Peyer's patch (tissue), 4 donors: ENCODE measurements around the gene CDH23. TPM values are rescaled to one million over a fixed set of nuclear protein-coding genes. Genes with fewer than 3 reads are reported as not detected.

Source experiments
- DNase-seq, 3 donors: peaks; one replicate each; pipeline ENCODE4 v3.0.0-alpha.2; 2017 to 2019
- H3K27ac ChIP-seq, 4 donors: fragments of 200-600 bp; sonication (generic); one replicate each; pipeline ENCODE4 v1.5.1; 2016 to 2019
- H3K27me3 ChIP-seq, 2 donors: fragments of 200-600 bp; sonication (generic); one replicate each; pipeline ENCODE4 v1.5.1; 2019
- H3K36me3 ChIP-seq, 3 donors: fragments of 200-600 bp; sonication (generic); one replicate each; pipeline ENCODE4 v1.5.1; 2016 to 2019
- H3K4me1 ChIP-seq, 4 donors: fragments of 200-600 bp; sonication (generic); one replicate each; pipeline ENCODE4 v1.5.1; 2016 to 2019
- H3K4me3 ChIP-seq, 4 donors: fragments of 200-600 bp; sonication (generic); 1 replicate in 3 of 4; 2 replicates in 1 of 4; pipeline ENCODE4 v1.5.1; 2016 to 2019; ENCODE audit warnings: mild to moderate bottlenecking in 1 of 4
- H3K9me3 ChIP-seq, 4 donors: fragments of 200-600 bp; sonication (generic); one replicate each; pipeline ENCODE4 v1.5.1; 2016 to 2019; ENCODE audit warnings: mild to moderate bottlenecking in 1 of 4
- POLR2A ChIP-seq, 2 donors: fragments of 450-650 bp; IDR thresholded peaks; one replicate each; pipeline ENCODE4 v1.5.1; 2017; ENCODE audit warnings: antibody characterized with exemption in 2 of 2, mild to moderate bottlenecking in 2 of 2, moderate library complexity in 2 of 2
- total RNA-seq, 4 donors: library from RNA; depleted of rRNA; stranded (reverse); fragments of >200 nt; gene quantifications; one replicate each; pipeline ENCODE4 v1.1.0, GENCODE V29; 2016
- TF ChIP-seq, protein P1 (sequence below), 6 experiments: fragments of 450-650 bp in 4 of 6; fragments of 200-600 bp in 2 of 6; sonication (generic) in 1 of 6; IDR thresholded peaks; one replicate each; pipeline ENCODE4 v1.5.1; 2017 to 2019; ENCODE audit warnings: antibody characterized with exemption in 6 of 6, mild to moderate bottlenecking in 3 of 6, moderate library complexity in 1 of 6

The CDH23 gene
- total RNA-seq, 4 donors from 2014 or later: 3.2 to 9.9 (median 5.4) TPM

DNA sequence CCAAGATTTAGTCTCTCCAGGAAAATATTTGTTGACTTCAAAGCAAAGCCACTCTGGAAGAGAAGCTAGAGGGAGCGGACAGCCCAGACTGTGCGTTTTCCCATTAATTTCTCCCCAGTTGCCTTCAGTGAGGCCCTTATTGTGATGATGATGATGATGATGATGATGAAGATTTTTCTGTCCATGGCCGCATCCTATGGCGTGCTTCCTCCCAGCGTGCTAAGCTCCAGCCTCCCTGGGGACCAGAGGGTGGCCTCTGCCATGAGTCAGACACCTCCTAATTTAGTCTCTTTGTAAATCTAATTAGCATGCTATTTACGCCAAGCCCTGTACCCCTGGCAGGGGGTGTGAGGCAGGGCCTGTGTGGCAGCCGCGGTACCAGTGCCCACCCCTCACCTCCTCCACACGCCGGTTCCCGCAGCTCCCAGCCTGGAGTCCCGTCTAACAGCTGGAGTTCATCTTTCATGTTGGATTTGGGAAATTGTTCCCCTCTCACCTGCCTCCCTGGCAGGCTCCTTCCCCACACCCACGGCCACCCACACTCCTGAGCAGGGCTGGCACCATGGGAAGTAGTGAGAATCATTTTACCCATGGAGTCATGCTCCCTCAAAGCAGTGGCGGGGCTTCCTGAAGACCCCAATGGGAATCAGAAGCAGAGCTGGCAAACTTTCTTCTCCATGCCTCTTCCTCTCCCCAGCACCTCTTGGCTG, 230.7 kb downstream of the CDH23 start:
- Histone ChIP-seq H3K27me3 (no peaks in the 10 kb centered on the region), H3K36me3 (no peaks in the 10 kb centered on the region), H3K27ac (no peak overlapping the region), H3K4me3 (no peak overlapping the region), H3K9me3 (no peaks in the 10 kb centered on the region), H3K4me1 (peaks cover 0 to 3% (median 0%) of the 10 kb centered on the region in 4 donors)
- TF ChIP-seq, protein P1, sequence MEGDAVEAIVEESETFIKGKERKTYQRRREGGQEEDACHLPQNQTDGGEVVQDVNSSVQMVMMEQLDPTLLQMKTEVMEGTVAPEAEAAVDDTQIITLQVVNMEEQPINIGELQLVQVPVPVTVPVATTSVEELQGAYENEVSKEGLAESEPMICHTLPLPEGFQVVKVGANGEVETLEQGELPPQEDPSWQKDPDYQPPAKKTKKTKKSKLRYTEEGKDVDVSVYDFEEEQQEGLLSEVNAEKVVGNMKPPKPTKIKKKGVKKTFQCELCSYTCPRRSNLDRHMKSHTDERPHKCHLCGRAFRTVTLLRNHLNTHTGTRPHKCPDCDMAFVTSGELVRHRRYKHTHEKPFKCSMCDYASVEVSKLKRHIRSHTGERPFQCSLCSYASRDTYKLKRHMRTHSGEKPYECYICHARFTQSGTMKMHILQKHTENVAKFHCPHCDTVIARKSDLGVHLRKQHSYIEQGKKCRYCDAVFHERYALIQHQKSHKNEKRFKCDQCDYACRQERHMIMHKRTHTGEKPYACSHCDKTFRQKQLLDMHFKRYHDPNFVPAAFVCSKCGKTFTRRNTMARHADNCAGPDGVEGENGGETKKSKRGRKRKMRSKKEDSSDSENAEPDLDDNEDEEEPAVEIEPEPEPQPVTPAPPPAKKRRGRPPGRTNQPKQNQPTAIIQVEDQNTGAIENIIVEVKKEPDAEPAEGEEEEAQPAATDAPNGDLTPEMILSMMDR (IDR thresholded peaks at IDR 0.05): no peak
- TF ChIP-seq POLR2A (IDR thresholded peaks at IDR 0.05): no peak
- no peak for DNase-seq

DNA sequence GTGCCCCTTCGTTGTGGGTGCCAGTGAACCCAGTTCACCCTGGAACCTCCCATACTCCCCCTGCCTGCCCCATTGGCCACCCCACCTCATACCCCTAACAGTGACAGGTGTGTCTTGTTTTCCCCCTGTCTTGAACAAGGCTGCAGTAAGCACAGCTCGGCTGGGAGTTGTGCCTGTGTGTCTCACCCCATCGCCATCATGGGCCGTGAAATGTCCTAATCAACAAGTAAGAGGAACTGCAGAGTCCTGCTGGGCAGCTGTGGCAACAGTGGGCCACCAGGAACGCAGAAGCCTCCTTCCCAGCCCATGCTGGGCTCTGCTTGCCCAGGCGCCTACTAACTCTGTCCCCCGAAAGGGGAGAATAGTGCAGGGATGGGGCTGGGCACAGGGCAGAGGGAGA, 231.2 kb downstream of the CDH23 start:
- no peak overlapping the region for H3K27ac ChIP-seq
- no peak for DNase-seq
- H3K27me3 ChIP-seq: no peaks in the 10 kb centered on the region
- no peaks in the 10 kb centered on the region for H3K36me3 ChIP-seq
- H3K4me1 ChIP-seq: peaks cover 0 to 3% (median 0%) of the 10 kb centered on the region in 4 donors
- TF ChIP-seq POLR2A (IDR thresholded peaks at IDR 0.05): no peak
- TF ChIP-seq, protein P1 (IDR thresholded peaks at IDR 0.05): no peak
- no peak overlapping the region for H3K4me3 ChIP-seq
- H3K9me3 ChIP-seq: no peaks in the 10 kb centered on the region

DNA sequence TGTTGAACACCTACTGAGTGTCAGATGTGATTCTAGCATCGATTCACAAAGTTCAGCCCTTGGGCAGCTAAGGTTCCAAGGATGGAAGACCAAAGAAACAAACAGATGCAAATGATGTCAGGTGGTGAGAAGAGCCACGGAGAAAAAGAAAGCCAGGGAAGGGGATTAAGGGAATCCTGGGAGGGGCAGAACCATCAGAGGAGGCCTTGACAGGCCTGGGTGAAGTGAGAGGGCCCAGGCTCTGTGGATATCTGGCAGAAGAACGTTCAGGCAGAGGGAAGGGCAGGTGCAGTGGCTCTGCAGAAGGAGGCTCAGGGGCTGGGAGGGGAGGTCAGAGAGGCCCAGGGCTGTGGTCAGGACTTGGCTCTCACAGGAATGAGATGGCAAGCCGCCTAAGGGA, 232.4 kb downstream of the CDH23 start:
- Histone ChIP-seq H3K27me3 (no peaks in the 10 kb centered on the region), H3K36me3 (no peaks in the 10 kb centered on the region), H3K4me1 (peaks cover 0 to 5% (median 0%) of the 10 kb centered on the region in 4 donors), H3K9me3 (no peaks in the 10 kb centered on the region), H3K27ac (no peak overlapping the region), H3K4me3 (no peak overlapping the region)
- DNase-seq: no peak
- TF ChIP-seq, protein P1 (IDR thresholded peaks at IDR 0.05): no peak
- no peak for TF ChIP-seq POLR2A (IDR thresholded peaks at IDR 0.05)

DNA sequence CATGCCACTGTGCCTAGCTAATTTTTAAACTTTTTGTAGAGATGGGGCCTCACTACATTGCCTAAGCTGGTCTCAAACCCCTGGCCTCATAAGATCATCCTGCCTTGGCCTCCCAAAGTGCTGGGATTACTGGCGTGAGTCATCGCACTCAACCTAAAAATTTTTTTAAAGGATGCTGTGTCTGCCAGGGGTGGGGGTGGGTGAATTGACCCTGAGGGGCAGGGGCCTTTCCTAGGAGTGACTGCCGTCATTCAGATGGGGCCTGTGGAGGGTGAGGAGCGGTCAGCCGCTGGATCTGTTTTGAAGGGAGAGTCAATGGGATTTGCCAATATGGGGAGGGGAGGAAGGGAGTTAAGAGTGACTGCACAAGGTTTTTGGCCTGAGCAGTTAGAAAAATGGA, 233.4 kb downstream of the CDH23 start:
- H3K4me3 ChIP-seq: no peak overlapping the region
- TF ChIP-seq POLR2A (IDR thresholded peaks at IDR 0.05): no peak
- TF ChIP-seq, protein P1 (IDR thresholded peaks at IDR 0.05): no peak
- no peaks in the 10 kb centered on the region for H3K9me3 ChIP-seq
- H3K36me3 ChIP-seq: no peaks in the 10 kb centered on the region
- no peaks in the 10 kb centered on the region for H3K27me3 ChIP-seq
- DNase-seq: no peak
- H3K4me1 ChIP-seq: peaks cover 0 to 15% (median 1%) of the 10 kb centered on the region in 4 donors
- no peak overlapping the region for H3K27ac ChIP-seq

DNA sequence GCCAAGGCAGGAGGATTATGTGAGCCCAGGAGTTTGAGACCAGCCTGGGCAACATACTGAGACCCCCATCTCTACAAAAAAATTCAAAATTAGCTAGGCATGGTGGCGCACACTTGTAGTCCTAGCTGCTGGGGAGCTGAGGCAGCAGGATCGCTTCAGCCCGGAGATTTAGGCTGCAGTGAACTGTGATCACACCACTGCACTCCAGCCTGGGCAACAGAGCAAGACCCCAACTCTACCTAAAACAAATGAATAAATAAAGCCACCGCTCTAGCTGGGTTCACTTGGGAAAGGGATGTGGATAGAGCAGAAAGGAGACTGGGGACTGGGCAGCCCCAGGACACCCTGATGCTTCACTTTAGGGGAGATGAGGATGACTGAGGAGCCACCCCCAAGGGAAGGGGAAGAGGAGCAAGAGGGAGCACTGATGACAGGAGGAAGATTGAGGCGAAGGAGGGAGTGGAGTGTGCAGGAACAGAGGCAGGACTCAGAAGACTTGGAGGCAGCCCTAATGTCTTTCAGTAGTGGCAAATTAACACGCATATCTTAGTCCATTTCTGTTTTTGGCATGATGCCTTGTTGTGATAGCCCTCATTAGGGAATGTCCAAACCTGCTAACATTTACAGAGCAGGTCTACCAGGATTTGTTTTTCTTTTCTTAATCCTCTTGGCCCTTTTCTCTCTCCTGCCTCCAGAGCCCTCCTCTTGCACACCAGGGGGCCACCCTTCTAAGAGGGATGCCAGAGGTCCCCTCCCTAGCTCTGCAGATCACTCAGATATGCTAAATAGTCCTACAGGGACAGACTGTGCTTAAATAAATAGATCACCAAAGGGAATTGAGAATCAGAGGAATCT, 234.5 kb downstream of the CDH23 start:
- no peaks in the 10 kb centered on the region for H3K27me3 ChIP-seq
- H3K36me3 ChIP-seq: no peaks in the 10 kb centered on the region
- TF ChIP-seq, protein P1 (IDR thresholded peaks at IDR 0.05): no peak
- no peak for TF ChIP-seq POLR2A (IDR thresholded peaks at IDR 0.05)

More for the DNA sequence above, 234.5 kb downstream of the CDH23 start:
- H3K4me3 ChIP-seq: no peak overlapping the region
- DNase-seq: no peak
- no peaks in the 10 kb centered on the region for H3K9me3 ChIP-seq
- H3K4me1 ChIP-seq: peaks cover 0 to 17% (median 2%) of the 10 kb centered on the region in 4 donors
- no peak overlapping the region for H3K27ac ChIP-seq
